HL-60 (cell line): ENCODE measurements around the gene CFAP54.

Source experiments
- GABPA ChIP-seq: IDR thresholded peaks from 2 replicates; pipeline ENCODE4 v1.6.1; 2012; ENCODE audit warnings: low read depth
- POLR2AphosphoS5 ChIP-seq: IDR thresholded peaks from 2 replicates; pipeline ENCODE4 v1.6.1; 2012; ENCODE audit warnings: low read depth
- SPI1 ChIP-seq: IDR thresholded peaks from 2 replicates; pipeline ENCODE4 v1.6.1; 2012; ENCODE audit warnings: low read depth, mild to moderate bottlenecking, borderline replicate concordance
- TF ChIP-seq, protein P1 (sequence below): IDR thresholded peaks from 2 replicates; pipeline ENCODE4 v1.6.1; 2012; ENCODE audit warnings: low read depth; ENCODE audit not compliant: insufficient replicate concordance
- TF ChIP-seq, protein P2 (sequence below): IDR thresholded peaks from one replicate; pipeline ENCODE4 v1.5.1; 2011; ENCODE audit warnings: low read length, control low read depth, inconsistent platforms; ENCODE audit not compliant: insufficient read depth

DNA sequence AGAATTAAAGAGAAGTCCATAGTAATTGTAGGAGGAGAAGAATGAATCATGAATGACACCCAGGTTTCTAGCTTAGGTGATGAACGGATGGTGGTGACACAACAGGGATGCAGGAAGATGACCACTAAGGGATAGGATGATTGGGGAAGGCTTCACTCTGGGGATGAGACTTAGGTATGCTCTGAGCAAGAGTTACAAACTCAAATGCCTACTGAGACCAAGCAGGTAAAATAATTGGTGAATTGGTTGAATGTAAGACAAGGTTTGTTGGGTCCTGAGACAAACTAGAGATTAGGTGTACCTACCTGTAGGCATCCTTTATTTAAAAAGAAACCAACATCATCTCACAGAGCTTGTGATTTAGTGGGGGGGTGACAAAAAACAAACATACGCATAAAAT, 116.3 kb downstream of the CFAP54 start:
- TF ChIP-seq POLR2AphosphoS5 (no peak), SPI1 (no peak), GABPA (no peak)
- TF ChIP-seq, protein P1, sequence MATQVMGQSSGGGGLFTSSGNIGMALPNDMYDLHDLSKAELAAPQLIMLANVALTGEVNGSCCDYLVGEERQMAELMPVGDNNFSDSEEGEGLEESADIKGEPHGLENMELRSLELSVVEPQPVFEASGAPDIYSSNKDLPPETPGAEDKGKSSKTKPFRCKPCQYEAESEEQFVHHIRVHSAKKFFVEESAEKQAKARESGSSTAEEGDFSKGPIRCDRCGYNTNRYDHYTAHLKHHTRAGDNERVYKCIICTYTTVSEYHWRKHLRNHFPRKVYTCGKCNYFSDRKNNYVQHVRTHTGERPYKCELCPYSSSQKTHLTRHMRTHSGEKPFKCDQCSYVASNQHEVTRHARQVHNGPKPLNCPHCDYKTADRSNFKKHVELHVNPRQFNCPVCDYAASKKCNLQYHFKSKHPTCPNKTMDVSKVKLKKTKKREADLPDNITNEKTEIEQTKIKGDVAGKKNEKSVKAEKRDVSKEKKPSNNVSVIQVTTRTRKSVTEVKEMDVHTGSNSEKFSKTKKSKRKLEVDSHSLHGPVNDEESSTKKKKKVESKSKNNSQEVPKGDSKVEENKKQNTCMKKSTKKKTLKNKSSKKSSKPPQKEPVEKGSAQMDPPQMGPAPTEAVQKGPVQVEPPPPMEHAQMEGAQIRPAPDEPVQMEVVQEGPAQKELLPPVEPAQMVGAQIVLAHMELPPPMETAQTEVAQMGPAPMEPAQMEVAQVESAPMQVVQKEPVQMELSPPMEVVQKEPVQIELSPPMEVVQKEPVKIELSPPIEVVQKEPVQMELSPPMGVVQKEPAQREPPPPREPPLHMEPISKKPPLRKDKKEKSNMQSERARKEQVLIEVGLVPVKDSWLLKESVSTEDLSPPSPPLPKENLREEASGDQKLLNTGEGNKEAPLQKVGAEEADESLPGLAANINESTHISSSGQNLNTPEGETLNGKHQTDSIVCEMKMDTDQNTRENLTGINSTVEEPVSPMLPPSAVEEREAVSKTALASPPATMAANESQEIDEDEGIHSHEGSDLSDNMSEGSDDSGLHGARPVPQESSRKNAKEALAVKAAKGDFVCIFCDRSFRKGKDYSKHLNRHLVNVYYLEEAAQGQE = no peak
- TF ChIP-seq, protein P2, sequence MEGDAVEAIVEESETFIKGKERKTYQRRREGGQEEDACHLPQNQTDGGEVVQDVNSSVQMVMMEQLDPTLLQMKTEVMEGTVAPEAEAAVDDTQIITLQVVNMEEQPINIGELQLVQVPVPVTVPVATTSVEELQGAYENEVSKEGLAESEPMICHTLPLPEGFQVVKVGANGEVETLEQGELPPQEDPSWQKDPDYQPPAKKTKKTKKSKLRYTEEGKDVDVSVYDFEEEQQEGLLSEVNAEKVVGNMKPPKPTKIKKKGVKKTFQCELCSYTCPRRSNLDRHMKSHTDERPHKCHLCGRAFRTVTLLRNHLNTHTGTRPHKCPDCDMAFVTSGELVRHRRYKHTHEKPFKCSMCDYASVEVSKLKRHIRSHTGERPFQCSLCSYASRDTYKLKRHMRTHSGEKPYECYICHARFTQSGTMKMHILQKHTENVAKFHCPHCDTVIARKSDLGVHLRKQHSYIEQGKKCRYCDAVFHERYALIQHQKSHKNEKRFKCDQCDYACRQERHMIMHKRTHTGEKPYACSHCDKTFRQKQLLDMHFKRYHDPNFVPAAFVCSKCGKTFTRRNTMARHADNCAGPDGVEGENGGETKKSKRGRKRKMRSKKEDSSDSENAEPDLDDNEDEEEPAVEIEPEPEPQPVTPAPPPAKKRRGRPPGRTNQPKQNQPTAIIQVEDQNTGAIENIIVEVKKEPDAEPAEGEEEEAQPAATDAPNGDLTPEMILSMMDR = no peak
